Ascending aorta (tissue), 2 donors: ENCODE measurements around the gene C1QTNF7. TPM values are rescaled to one million over a fixed set of nuclear protein-coding genes. Genes with fewer than 3 reads are reported as not detected.
A peak's percentile ranks its signal among the peaks of the same experiment; 100 is the strongest.

Experiments used
- DNase-seq, 2 donors: peaks; one replicate each; pipeline ENCODE4 v3.0.0-alpha.2; 2019; ENCODE audit warnings: low spot score in 2 of 2
- H3K27ac ChIP-seq, 2 donors: fragments of 200-600 bp; sonication (generic); one replicate each; pipeline ENCODE4 v1.5.1; 2016 to 2017; ENCODE audit warnings: mild to moderate bottlenecking in 1 of 2
- H3K27me3 ChIP-seq: fragments of 200-600 bp; sonication (generic); one replicate; pipeline ENCODE4 v1.5.1; 2017
- H3K36me3 ChIP-seq, 2 donors: fragments of 200-600 bp; sonication (generic); one replicate each; pipeline ENCODE4 v1.5.1; 2016
- H3K4me1 ChIP-seq, 2 donors: fragments of 200-600 bp; sonication (generic); one replicate each; pipeline ENCODE4 v1.5.1; 2016 to 2017; ENCODE audit warnings: mild to moderate bottlenecking in 1 of 2
- H3K4me3 ChIP-seq, 2 donors: fragments of 200-600 bp; sonication (generic); one replicate each; pipeline ENCODE4 v1.5.1; 2016 to 2017; ENCODE audit warnings: mild to moderate bottlenecking in 1 of 2
- H3K9me3 ChIP-seq, 2 donors: fragments of 200-600 bp; sonication (generic); one replicate each; pipeline ENCODE4 v1.5.1; 2016
- intact Hi-C: fragments of 100-400 bp; cut with DNase I; formaldehyde crosslinking; loops from one replicate; pipeline ENCODE4 v1.15.1; 2023
- total RNA-seq: library from RNA; depleted of rRNA; stranded (reverse); fragments of >200 nt; gene quantifications from one replicate; pipeline ENCODE4 v1.1.0, GENCODE V29; 2016
- TF ChIP-seq, protein P1 (sequence below), 3 experiments: fragments of 200-600 bp in 2 of 3; fragments of 450-650 bp in 1 of 3; sonication (generic) in 2 of 3; IDR thresholded peaks; one replicate each; pipeline ENCODE4 v1.5.1; 2016 to 2019; ENCODE audit warnings: antibody characterized with exemption in 3 of 3, mild to moderate bottlenecking in 1 of 3, moderate library complexity in 1 of 3

The C1QTNF7 gene
- total RNA-seq, 1 donor from 2014 or later, result 23.2 TPM

DNA sequence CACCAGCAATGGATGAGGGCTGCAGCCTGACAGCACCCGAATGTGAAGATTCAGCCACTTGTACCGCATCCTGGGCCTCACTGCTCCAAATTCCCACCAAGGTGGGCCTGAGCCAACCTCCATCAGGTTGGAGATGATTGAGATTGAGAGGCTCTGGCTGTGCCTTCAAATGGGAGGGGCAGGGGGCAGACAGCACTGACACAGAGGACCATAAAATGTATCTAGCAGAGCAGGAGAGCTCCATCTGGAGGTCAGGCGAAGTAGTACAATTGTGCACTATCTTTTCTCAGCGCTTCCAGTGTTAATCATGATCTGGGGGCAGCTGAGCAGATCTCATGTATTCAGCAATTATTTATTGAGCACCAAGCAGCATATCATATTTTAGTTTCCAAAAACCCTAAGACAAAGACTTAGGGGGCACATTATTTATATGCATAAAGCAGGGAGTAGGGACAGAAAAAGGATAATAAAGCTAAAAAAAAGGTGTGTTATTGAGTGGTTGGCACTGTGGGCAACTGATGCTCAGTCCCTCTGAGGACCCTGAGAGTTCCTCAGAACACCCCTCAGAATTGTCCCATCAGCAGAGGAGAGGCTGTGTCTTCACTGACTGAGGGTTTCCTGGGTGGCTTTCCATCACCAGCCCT lies 31.6 kb upstream of the C1QTNF7 start:
- peaks cover 16 to 74% of the 10 kb centered on the region in 2 donors for H3K4me1 ChIP-seq
- intact Hi-C loops, result loop anchor here (5.0 kb wide), 1 partner anchor 164 kb away; no protein-coding TSS in a partner anchor

DNA sequence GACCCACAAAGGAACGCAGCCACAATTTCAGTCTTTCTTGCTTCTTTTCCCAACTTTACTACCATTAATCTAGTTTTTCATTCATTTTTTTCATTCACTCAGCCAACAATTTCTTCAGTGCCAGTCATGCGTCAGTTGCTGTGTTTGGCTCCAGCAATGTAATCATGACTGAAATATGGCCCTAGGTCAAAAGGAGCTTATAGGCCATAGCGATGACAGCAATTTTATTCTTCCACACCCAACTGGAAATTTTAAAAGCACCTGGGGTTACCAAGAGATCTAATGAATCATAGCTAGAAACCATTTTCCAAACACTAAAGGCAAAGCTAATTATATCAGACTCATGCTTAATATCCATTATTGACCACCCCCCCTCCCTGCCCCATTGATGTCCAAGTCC lies 29.8 kb upstream of the C1QTNF7 start:
- H3K4me3 ChIP-seq, result no peak overlapping the region
- H3K4me1 ChIP-seq, result peaks cover 22 to 79% of the 10 kb centered on the region in 2 donors
- TF ChIP-seq, protein P1, sequence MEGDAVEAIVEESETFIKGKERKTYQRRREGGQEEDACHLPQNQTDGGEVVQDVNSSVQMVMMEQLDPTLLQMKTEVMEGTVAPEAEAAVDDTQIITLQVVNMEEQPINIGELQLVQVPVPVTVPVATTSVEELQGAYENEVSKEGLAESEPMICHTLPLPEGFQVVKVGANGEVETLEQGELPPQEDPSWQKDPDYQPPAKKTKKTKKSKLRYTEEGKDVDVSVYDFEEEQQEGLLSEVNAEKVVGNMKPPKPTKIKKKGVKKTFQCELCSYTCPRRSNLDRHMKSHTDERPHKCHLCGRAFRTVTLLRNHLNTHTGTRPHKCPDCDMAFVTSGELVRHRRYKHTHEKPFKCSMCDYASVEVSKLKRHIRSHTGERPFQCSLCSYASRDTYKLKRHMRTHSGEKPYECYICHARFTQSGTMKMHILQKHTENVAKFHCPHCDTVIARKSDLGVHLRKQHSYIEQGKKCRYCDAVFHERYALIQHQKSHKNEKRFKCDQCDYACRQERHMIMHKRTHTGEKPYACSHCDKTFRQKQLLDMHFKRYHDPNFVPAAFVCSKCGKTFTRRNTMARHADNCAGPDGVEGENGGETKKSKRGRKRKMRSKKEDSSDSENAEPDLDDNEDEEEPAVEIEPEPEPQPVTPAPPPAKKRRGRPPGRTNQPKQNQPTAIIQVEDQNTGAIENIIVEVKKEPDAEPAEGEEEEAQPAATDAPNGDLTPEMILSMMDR (IDR thresholded peaks at IDR 0.05), result no peak
- no peaks in the 10 kb centered on the region for H3K9me3 ChIP-seq
- H3K36me3 ChIP-seq, result no peaks in the 10 kb centered on the region
- H3K27ac ChIP-seq, result peak overlapping the region; percentile 82 to 90
- DNase-seq, result no peak
- intact Hi-C loops, result loop anchor here (5.0 kb wide), 1 partner anchor 166 kb away; no protein-coding TSS in a partner anchor
- no peaks in the 10 kb centered on the region for H3K27me3 ChIP-seq

More for the DNA sequence above, 31.6 kb upstream of the C1QTNF7 start:
- no peak for DNase-seq
- no peaks in the 10 kb centered on the region for H3K36me3 ChIP-seq
- no peak overlapping the region for H3K4me3 ChIP-seq
- no peaks in the 10 kb centered on the region for H3K27me3 ChIP-seq
- peak overlapping the region; percentile 44 to 90 for H3K27ac ChIP-seq
- TF ChIP-seq, protein P1 (IDR thresholded peaks at IDR 0.05), result peak in 2 of 3 experiments; percentile 49 to 56
- no peaks in the 10 kb centered on the region for H3K9me3 ChIP-seq

DNA sequence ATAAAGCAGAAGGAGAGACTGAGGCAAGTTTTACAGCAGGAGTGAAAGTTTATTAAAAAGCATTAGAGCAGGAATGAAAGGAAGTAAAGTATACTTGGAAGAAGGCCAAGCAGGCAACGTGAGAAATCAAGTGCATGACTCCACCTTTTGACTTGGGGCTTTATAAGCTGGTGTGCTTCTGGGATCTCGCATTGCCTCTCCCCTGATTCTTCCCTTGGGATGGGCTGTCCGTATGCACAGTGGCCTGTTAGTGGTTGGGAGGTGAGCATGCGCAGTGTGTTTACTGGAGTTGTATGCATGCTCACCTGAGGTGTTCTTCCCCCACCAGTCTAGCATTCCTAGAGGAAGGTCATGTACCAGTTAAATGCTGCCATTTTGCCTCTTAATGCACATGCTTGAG lies 29.1 kb upstream of the C1QTNF7 start:
- TF ChIP-seq, protein P1 (IDR thresholded peaks at IDR 0.05), result no peak
- H3K36me3 ChIP-seq, result no peaks in the 10 kb centered on the region
- peaks cover 22 to 86% of the 10 kb centered on the region in 2 donors for H3K4me1 ChIP-seq
- intact Hi-C loops, result loop anchor here (5.0 kb wide), 1 partner anchor 166 kb away; no protein-coding TSS in a partner anchor
- no peaks in the 10 kb centered on the region for H3K27me3 ChIP-seq
- no peaks in the 10 kb centered on the region for H3K9me3 ChIP-seq
- DNase-seq, result no peak
- H3K27ac ChIP-seq, result peak overlapping the region; percentile 82 to 90
- no peak overlapping the region for H3K4me3 ChIP-seq

DNA sequence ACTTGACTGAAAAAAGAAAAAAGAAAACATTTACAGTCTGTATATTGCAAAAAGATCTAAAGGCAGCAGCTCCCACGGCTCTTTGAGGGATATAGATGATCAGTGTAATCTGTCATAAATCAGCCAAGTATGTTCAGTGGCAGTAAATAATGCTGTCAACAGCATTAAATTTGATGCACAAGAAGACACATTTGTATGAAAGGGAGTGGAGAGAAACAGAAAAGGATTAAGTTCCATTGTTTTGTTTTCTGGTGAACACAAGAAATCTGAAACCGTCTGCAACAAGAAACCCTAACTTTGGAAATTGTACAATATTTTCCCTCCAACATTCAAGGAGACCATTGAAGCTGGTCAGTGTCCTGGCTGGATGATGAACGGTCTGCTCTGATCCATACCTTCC lies 27.6 kb upstream of the C1QTNF7 start:
- peak overlapping the region; percentile 82 to 90 for H3K27ac ChIP-seq
- peak overlapping the region in 1 of 2 donors; percentile 7 for H3K4me3 ChIP-seq
- intact Hi-C loops, result loop anchor here (2.0 to 5.0 kb wide), 3 partner anchors 19 to 398 kb away; partner anchors contain the start of gene CPEB2
- no peaks in the 10 kb centered on the region for H3K9me3 ChIP-seq
- peaks cover 22 to 90% of the 10 kb centered on the region in 2 donors for H3K4me1 ChIP-seq
- DNase-seq, result no peak
- H3K36me3 ChIP-seq, result no peaks in the 10 kb centered on the region
- H3K27me3 ChIP-seq, result no peaks in the 10 kb centered on the region
- TF ChIP-seq, protein P1 (IDR thresholded peaks at IDR 0.05), result no peak

DNA sequence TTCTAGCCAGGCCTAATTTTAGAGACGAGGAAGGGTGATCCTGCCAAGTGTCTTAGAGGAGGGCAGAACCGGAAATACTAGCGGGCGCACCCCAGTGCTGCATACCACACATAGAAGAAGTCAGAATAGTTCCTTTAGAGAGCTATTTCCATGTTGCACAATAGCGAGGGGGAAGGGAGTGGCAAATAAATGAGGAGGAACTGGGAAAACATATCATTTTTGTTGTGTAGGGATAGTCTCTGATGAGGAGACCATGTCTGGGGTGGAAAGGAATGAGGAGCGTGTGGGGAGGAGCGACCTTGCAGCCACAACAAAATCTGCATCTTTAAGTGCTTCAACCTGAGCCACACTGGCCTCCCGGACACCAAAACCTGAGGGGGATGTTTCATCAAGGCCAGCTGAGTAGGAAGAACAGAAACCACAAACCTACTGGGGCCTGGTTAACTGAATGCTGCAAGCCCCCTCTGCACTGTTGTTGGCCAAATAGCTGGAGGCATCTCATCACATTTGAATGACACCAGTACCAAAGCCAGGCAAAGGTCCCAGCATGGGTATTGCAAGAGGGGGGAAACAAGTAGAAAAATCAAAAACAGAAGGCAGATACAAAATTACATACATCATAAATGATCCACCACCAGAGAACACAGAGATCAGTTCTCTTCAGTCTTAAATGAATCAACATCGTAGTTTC lies 26.7 kb upstream of the C1QTNF7 start:
- H3K36me3 ChIP-seq, result no peaks in the 10 kb centered on the region
- peak in 1 of 2 donors; percentile 89 for DNase-seq
- H3K9me3 ChIP-seq, result no peaks in the 10 kb centered on the region
- H3K4me3 ChIP-seq, result peak overlapping the region in 1 of 2 donors; percentile 7
- intact Hi-C loops, result loop anchor here (2.0 to 5.0 kb wide), 3 partner anchors 18 to 399 kb away; partner anchors contain the start of gene CPEB2
- peak overlapping the region; percentile 82 to 90 for H3K27ac ChIP-seq
- H3K4me1 ChIP-seq, result peaks cover 15 to 84% of the 10 kb centered on the region in 2 donors
- TF ChIP-seq, protein P1 (IDR thresholded peaks at IDR 0.05), result no peak
- no peaks in the 10 kb centered on the region for H3K27me3 ChIP-seq
